HEK293T (cell line): ENCODE results near the gene RASA3.
"Not testable (repeated sequence)": the region's sequence is repeated elsewhere in the genome, so short reads cannot be mapped to it uniquely, and the experiment has no call there.

Source experiments
- CTCF ChIA-PET: fragments of 350-600 bp; formaldehyde crosslinking; extraction: SDS; loops from one replicate; lab custom pipeline; 2021; ENCODE audit warnings: antibody characterized with exemption, inconsistent platforms; lab: Yijun Ruan, JAX
- POLR2A ChIA-PET: fragments of 350-600 bp; formaldehyde crosslinking; extraction: SDS; loops from one replicate; lab custom pipeline; 2020; ENCODE audit warnings: antibody characterized with exemption, inconsistent platforms; lab: Yijun Ruan, JAX
- DNase-seq: peaks from one replicate; pipeline ENCODE4 v3.0.0; 2012; ENCODE audit warnings: mixed read lengths; ENCODE audit errors: extremely low spot score
- ARNT ChIP-seq: fragments of 450-650 bp; IDR thresholded peaks from 2 replicates; pipeline ENCODE4 v1.6.1; 2017; ENCODE audit warnings: mild to moderate bottlenecking
- BHLHE40 ChIP-seq: fragments of 450-650 bp; IDR thresholded peaks from 2 replicates; pipeline ENCODE4 v1.6.1; 2016; ENCODE audit warnings: mild to moderate bottlenecking, moderate library complexity, borderline replicate concordance
- CTBP1 ChIP-seq: fragments of 450-650 bp; IDR thresholded peaks from 2 replicates; pipeline ENCODE4 v1.6.1; 2016; ENCODE audit warnings: borderline replicate concordance
- ELF4 ChIP-seq: fragments of 450-650 bp; IDR thresholded peaks from 2 replicates; pipeline ENCODE4 v1.6.1; 2017; ENCODE audit warnings: antibody characterized with exemption
- FOXA1 ChIP-seq: fragments of 450-650 bp; IDR thresholded peaks from 2 replicates; pipeline ENCODE4 v1.6.1; 2016; ENCODE audit warnings: mild to moderate bottlenecking
- FOXK2 ChIP-seq: fragments of 450-650 bp; IDR thresholded peaks from 2 replicates; pipeline ENCODE4 v1.6.1; 2016; ENCODE audit warnings: mild to moderate bottlenecking
- FOXM1 ChIP-seq: fragments of 450-650 bp; IDR thresholded peaks from 2 replicates; pipeline ENCODE4 v1.6.1; 2017; ENCODE audit warnings: mild to moderate bottlenecking, borderline replicate concordance
- HDGF ChIP-seq: fragments of 450-650 bp; IDR thresholded peaks from 2 replicates; pipeline ENCODE4 v1.6.1; 2017; ENCODE audit warnings: antibody characterized with exemption, borderline replicate concordance
- L3MBTL2 ChIP-seq: fragments of 450-650 bp; conservative IDR thresholded peaks from 2 replicates; pipeline ENCODE4 v1.6.1; 2016; ENCODE audit warnings: mild to moderate bottlenecking
- LEF1 ChIP-seq: fragments of 450-650 bp; IDR thresholded peaks from 2 replicates; pipeline ENCODE4 v1.6.1; 2017; ENCODE audit warnings: mild to moderate bottlenecking, borderline replicate concordance
- NFRKB ChIP-seq: fragments of 450-650 bp; IDR thresholded peaks from 2 replicates; pipeline ENCODE4 v1.6.1; 2016; ENCODE audit warnings: mild to moderate bottlenecking, moderate library complexity
- SP1 ChIP-seq: fragments of 450-650 bp; IDR thresholded peaks from 2 replicates; pipeline ENCODE4 v1.6.1; 2017
- SUZ12 ChIP-seq: fragments of 450-650 bp; IDR thresholded peaks from 2 replicates; pipeline ENCODE4 v1.6.1; 2016; ENCODE audit warnings: mild to moderate bottlenecking
- TARDBP ChIP-seq: fragments of 450-650 bp; IDR thresholded peaks from 2 replicates; pipeline ENCODE4 v1.6.1; 2016
- ZNF384 ChIP-seq: fragments of 450-650 bp; IDR thresholded peaks from 2 replicates; pipeline ENCODE4 v1.6.1; 2016
- TF ChIP-seq, protein P1 (sequence below): fragments of 450-650 bp; IDR thresholded peaks from 2 replicates; pipeline ENCODE4 v1.6.1; 2016

The RASA3 gene

DNA sequence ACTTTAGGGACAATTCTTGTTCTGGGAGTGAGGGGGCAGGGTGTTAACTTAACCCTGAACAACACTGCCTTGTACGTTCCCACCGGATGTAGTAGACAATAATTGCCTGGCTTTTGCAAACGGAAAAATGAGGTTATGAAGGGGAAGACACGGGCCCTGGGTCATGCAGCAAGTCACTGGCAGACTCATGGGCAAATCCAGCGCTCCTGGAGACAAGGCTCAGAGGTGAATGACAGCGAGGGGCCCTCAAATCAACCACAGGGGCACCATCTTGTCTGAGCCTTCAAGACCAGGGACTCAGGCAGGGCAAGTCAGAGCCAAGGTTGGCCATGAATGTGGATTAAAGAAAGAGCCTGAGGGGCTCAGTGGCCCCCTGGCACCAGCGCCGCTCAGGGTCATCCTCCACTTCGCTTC lies 2.8 kb downstream of the RASA3 start:
- TF ChIP-seq CTBP1 (no peak), HDGF (no peak), BHLHE40 (no peak), NFRKB (no peak), FOXK2 (no peak), L3MBTL2 (no peak), TARDBP (no peak), SP1 (no peak), FOXM1 (no peak), ZNF384 (no peak), ARNT (no peak), FOXA1 (no peak), ELF4 (no peak), SUZ12 (no peak), LEF1 (no peak)
- TF ChIP-seq, protein P1, sequence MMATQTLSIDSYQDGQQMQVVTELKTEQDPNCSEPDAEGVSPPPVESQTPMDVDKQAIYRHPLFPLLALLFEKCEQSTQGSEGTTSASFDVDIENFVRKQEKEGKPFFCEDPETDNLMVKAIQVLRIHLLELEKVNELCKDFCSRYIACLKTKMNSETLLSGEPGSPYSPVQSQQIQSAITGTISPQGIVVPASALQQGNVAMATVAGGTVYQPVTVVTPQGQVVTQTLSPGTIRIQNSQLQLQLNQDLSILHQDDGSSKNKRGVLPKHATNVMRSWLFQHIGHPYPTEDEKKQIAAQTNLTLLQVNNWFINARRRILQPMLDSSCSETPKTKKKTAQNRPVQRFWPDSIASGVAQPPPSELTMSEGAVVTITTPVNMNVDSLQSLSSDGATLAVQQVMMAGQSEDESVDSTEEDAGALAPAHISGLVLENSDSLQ, result no peak
- ChIA-PET POLR2A (no interaction called here), CTCF (no interaction called here)
- DNase-seq, result no peak

DNA sequence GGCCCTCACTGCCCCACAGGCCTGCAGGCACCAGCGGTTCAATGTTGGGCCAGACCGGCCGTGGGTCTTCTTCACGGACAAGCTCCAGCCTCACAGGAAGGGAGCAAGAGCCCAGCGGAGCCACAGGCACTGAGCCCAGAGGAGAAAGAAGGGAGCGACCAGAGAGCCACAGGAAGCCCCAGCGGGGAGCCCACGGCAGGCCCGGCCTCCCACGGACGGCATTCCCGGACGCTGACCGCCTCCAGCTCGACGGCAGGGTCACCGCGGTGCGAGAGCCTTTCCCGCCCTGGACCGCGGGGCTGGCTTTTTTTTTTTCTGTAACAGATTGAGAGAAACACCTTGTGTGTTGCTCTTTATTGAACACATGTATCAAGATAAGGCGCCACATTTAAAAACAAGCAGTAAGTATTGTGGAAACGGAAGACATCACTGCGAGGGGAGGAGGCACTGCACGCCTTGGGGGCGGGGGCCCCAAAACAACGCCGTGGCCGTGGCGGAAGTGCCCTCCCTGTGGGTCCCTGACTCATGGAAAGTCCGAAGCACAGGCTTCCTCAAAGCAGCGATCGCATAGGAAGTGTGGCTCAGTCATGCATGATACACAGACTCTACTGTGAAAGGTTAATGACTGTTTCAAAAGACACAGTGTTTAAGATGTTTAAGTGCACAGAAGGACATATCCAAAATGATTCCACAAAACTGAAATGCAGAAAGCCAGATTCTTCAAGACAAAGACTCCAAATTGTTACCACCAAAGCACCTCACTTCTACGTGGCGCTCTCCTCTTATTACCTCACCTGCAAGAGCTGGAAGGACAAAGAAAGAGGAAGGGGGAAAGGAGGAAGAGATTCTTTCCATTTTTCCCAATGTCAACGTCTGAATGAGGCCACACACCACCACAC lies 3.5 kb downstream of the RASA3 start:
- CTCF ChIA-PET, result no interaction called here
- POLR2A ChIA-PET, result no interaction called here
- DNase-seq, result no peak
- TF ChIP-seq ZNF384 (no peak), ELF4 (no peak)

DNA sequence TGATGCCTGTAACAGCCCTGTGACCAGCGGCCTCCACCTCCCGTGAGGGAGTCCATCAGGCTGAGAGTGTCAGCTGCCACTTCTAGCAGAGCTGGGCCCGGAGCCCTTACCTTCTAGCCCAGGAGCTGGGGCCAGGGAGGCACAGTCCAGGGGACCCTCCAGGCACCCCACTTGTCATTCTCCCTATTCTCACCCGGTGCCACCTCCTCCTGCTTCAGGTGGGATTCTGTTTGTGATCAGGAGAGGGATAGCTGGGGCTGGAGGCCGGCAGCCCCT lies 4.1 kb downstream of the RASA3 start:
- no peak for DNase-seq
- TF ChIP-seq L3MBTL2 (no peak), FOXM1 (no peak), FOXA1 (no peak), ELF4 (no peak), SP1 (no peak), BHLHE40 (no peak), CTBP1 (no peak), FOXK2 (no peak), SUZ12 (no peak), ZNF384 (no peak)
- TF ChIP-seq, protein P1, result no peak
- ChIA-PET POLR2A (no interaction called here), CTCF (no interaction called here)

DNA sequence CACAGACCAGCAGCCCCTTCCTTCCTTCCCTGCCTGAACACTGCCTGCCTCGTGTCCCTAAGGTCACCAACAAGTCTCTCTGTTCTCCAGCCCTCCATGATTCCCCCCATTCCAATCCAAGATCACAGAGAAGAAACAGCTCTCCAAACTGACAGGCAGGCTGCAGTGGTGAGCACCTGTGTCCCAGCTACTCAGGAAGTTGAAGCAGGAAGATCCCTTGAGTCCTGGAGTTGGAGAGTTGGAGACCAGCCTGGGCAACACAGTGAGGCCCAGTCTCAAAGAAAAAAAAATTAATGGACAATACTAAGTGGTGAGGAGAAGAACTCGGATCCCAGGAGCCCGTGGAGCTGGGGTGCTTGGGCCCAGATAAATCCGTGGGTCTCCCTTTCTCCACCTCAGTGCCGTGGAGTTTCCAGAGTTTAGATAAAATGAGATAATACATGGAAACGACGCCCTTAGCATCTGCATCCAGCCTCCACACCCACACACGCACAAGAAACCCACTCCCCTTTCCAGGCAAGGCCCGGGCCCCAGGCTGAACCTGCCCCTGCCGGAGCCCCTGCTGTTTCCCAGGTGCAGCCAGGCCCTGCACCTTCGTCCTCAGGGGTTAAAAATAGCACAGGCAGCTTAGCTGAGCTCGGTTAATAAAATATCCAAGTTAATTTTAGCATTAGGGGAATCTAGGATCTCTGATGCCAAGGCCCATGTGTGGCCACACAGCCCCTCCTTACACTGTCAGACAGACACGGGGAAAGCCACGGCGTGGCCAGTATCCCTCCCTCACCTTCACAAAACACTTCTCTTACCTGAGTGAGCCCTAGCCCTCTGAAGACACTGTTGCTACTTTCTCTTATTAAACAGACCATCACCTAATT lies 4.7 kb downstream of the RASA3 start:
- no peak for TF ChIP-seq SUZ12
- TF ChIP-seq, protein P1, result no peak
- TF ChIP-seq FOXM1, result no peak
- no peak for TF ChIP-seq TARDBP
- ChIA-PET POLR2A (no interaction called here), CTCF (no interaction called here)
- no peak for DNase-seq

DNA sequence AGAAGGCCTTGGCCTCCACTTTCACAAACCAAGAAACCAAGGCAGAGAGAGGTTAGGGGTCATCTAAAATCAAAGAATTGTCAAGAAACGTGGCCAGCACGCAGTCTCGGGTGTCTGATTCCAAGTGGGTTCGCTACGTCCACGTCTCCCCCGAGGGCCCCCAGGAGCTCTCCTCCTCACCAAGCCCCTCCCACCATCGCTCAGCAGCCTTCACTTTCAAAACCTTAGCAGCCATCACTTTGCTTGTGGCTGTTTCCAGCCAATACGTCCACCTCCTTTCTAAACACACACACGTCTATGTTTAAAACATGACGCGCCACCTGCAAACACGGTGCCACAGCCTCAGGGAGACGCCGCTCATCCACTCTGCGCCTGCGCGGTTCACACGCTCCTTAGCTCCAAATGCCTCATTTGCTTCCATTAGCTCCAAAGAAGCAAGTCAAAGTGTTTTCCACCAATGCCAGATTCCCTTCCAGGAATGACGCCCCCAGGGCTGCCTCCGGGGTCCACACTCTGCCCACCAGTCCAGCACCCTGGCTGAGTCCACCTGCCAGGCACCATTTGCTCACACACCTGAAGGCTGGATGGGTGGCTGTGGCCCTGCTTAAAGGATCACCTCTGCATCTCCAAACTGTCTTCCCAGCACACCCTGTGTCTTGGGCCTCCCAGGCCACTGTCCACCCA lies 5.5 kb downstream of the RASA3 start:
- no peak for DNase-seq
- CTCF ChIA-PET, result no interaction called here
- TF ChIP-seq L3MBTL2, result no peak
- POLR2A ChIA-PET, result no interaction called here

DNA sequence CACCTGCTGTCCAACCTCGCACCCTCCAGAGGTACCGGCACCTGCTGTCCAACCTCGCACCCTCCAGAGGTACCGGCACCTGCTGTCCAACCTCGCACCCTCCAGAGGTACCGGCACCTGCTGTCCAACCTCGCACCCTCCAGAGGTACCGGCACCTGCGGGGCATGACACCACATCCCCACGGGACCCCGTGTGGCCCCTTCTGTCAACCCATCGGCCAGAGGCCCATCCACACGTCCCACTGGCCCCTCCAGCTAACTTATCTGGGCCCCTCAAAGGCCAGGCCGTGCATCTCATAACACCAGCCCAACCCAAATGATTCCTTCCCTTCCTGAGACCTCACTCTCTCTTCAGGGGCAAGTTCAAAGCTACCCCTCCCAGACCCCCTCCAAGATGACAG lies 6.3 kb downstream of the RASA3 start:
- CTCF ChIA-PET, DNase-seq, POLR2A ChIA-PET: not testable (repeated sequence)

DNA sequence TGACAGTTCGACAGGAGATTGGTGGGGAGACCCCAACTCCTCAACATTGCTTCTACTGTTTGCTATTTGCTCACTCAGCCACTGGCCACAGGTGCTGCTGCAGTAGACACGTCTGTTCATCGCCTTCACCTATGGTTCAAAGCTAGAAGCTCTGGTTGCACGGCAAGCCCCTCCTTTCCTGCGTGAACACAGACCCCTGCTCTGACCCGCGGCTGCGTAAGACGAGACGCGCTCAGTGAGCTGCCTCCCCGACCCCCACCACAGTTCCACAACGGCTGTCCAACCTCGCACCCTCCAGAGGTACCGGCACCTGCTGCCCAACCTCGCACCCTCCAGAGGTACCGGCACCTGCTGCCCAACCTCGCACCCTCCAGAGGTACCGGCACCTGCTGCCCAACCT lies 6.8 kb downstream of the RASA3 start:
- no peak for DNase-seq
- POLR2A ChIA-PET, result no interaction called here
- TF ChIP-seq HDGF (no peak), ZNF384 (no peak), FOXK2 (no peak), BHLHE40 (no peak), FOXM1 (no peak), ARNT (no peak), SUZ12 (no peak), ELF4 (no peak), NFRKB (no peak), FOXA1 (no peak)
- TF ChIP-seq, protein P1, result no peak
- CTCF ChIA-PET, result no interaction called here
